PC-9 (cell line): ENCODE data around the gene STX17. TPM values are rescaled to one million over a fixed set of nuclear protein-coding genes. Genes with fewer than 3 reads are reported as not detected.

Experiments
- BruUV-seq: library from RNA; stranded (reverse); fragments of 400-500 nt; replicated peaks from 2 replicates; lab custom pipeline; 2021; lab: Mats Ljungman, UMichigan
- CTCF ChIA-PET: fragments of 300-600 bp; sonication (Branson Sonifier 250); formaldehyde crosslinking; loops from one replicate; lab custom pipeline; 2022; ENCODE audit warnings: antibody characterized with exemption; lab: Charles Lee
- POLR2A ChIA-PET: fragments of 300-600 bp; sonication (Branson Sonifier 250); formaldehyde crosslinking; loops from one replicate; lab custom pipeline; 2022; ENCODE audit warnings: antibody characterized with exemption; ENCODE audit not compliant: unreplicated experiment; lab: Charles Lee
- DNase-seq, 2 experiments: peaks; one replicate each; pipeline versions ENCODE4 v3.0.0 to v3.0.0-alpha.2; 2015 to 2022; ENCODE audit warnings: mixed read lengths in 1 of 2
- H2AFZ ChIP-seq: fragments of 200-600 bp; sonication (generic); 2 replicates; pipeline ENCODE4 v1.8.1; 2017; ENCODE audit warnings: antibody characterized with exemption
- H3F3A ChIP-seq: fragments of 200-600 bp; sonication (generic); 2 replicates; pipeline ENCODE4 v1.8.1; 2017; ENCODE audit warnings: antibody characterized with exemption, mild to moderate bottlenecking, low read depth; ENCODE audit not compliant: insufficient read depth
- H3K27ac ChIP-seq: fragments of 200-600 bp; sonication (generic); 2 replicates; pipeline ENCODE4 v1.6.1; 2016; ENCODE audit warnings: mixed run types
- H3K27me3 ChIP-seq: fragments of 200-600 bp; sonication (generic); 2 replicates; pipeline ENCODE4 v1.6.1; 2016; ENCODE audit warnings: low read depth, mixed run types; ENCODE audit not compliant: insufficient read depth
- H3K36me3 ChIP-seq: fragments of 200-600 bp; sonication (generic); 2 replicates; pipeline ENCODE4 v1.6.1; 2016; ENCODE audit warnings: low read depth, mixed run types
- H3K4me1 ChIP-seq: fragments of 200-600 bp; sonication (generic); replicated peaks from 2 replicates; pipeline ENCODE4 v1.6.1; 2016; ENCODE audit warnings: mixed run types; ENCODE audit not compliant: insufficient read depth
- H3K4me2 ChIP-seq: fragments of 200-600 bp; sonication (generic); 2 replicates; pipeline ENCODE4 v1.6.1; 2017; ENCODE audit warnings: mixed run types
- H3K4me3 ChIP-seq: fragments of 200-600 bp; sonication (generic); 2 replicates; pipeline ENCODE4 v1.6.1; 2016; ENCODE audit warnings: mixed run types
- H3K79me2 ChIP-seq: fragments of 200-600 bp; sonication (generic); 2 replicates; pipeline ENCODE4 v1.6.1; 2017; ENCODE audit warnings: low read depth, mixed run types
- H3K9me2 ChIP-seq: fragments of 200-600 bp; sonication (generic); 2 replicates; pipeline ENCODE4 v1.8.1; 2017; ENCODE audit warnings: mild to moderate bottlenecking; ENCODE audit not compliant: insufficient read depth
- H3K9me3 ChIP-seq: fragments of 200-600 bp; sonication (generic); 2 replicates; pipeline ENCODE4 v1.8.1; 2016; ENCODE audit warnings: low read depth; ENCODE audit not compliant: insufficient read depth
- H4K20me1 ChIP-seq: fragments of 200-600 bp; sonication (generic); 2 replicates; pipeline ENCODE4 v1.8.1; 2017; ENCODE audit not compliant: insufficient read depth
- EZH2 ChIP-seq: fragments of 200-600 bp; sonication (generic); IDR thresholded peaks from 2 replicates; pipeline ENCODE4 v1.8.0; 2017; ENCODE audit warnings: antibody characterized with exemption, low read depth
- intact Hi-C: fragments of 100-400 bp; cut with micrococcal nuclease; formaldehyde crosslinking; loops from one replicate; pipeline ENCODE4 v1.10.0; 2022; ENCODE audit not compliant: unreplicated experiment
- total RNA-seq: library from RNA; stranded (reverse); gene quantifications from 2 replicates; pipeline ENCODE4 v1.2.3, GENCODE V29; 2021
- TF ChIP-seq, protein P1 (sequence below): fragments of 200-600 bp; sonication (generic); conservative IDR thresholded peaks from 2 replicates; pipeline ENCODE4 v1.6.1; 2017; ENCODE audit warnings: mixed run types, antibody characterized with exemption, mild to moderate bottlenecking, moderate library complexity

STX17 gene
- total RNA-seq, 1 experiment from 2014 or later, result 46.3 TPM

DNA sequence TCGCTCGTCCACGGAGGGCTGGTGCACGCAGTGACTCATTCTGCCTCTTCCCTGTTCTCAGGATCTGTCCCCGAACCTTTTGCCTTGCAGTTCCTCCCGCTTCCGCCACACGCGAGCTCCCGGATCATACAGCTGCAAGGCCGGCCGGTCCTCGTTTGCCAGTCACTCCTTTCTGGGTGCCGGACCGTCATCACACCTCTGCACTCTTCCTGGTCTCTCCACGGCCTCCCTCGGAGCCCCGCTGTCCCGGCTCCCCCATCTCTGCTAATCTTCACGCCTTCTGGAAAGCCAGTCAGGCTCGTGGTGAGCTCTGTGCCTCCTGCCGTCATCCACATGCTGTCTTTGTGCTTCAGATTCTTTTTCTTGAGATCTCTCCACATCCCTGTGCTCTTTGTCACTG lies 91.8 kb downstream of the STX17 start:
- H3K36me3 ChIP-seq, result no peaks in the 10 kb centered on the region
- no peak overlapping the region for H3K4me3 ChIP-seq
- no peak overlapping the region for H3K4me2 ChIP-seq
- no peaks in the 10 kb centered on the region for H4K20me1 ChIP-seq
- intact Hi-C loops, result no loop called here
- POLR2A ChIA-PET, result no interaction called here
- no TSS peak for BruUV-seq
- TF ChIP-seq, protein P1, sequence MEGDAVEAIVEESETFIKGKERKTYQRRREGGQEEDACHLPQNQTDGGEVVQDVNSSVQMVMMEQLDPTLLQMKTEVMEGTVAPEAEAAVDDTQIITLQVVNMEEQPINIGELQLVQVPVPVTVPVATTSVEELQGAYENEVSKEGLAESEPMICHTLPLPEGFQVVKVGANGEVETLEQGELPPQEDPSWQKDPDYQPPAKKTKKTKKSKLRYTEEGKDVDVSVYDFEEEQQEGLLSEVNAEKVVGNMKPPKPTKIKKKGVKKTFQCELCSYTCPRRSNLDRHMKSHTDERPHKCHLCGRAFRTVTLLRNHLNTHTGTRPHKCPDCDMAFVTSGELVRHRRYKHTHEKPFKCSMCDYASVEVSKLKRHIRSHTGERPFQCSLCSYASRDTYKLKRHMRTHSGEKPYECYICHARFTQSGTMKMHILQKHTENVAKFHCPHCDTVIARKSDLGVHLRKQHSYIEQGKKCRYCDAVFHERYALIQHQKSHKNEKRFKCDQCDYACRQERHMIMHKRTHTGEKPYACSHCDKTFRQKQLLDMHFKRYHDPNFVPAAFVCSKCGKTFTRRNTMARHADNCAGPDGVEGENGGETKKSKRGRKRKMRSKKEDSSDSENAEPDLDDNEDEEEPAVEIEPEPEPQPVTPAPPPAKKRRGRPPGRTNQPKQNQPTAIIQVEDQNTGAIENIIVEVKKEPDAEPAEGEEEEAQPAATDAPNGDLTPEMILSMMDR, result no peak
- no peak for TF ChIP-seq EZH2
- no peaks in the 10 kb centered on the region for H3K27me3 ChIP-seq
- no peak for DNase-seq
- peaks cover under 1% of the 10 kb centered on the region; the same call in 1 of the 2 replicates for H3K9me3 ChIP-seq
- no peaks in the 10 kb centered on the region for H3K79me2 ChIP-seq
- H3K9me2 ChIP-seq, result no peaks in the 10 kb centered on the region
- no peaks in the 10 kb centered on the region for H3F3A ChIP-seq
- CTCF ChIA-PET, result no interaction called here
- no peak overlapping the region for H3K27ac ChIP-seq
- H3K4me1 ChIP-seq, result no peaks in the 10 kb centered on the region
- no peak overlapping the region for H2AFZ ChIP-seq

DNA sequence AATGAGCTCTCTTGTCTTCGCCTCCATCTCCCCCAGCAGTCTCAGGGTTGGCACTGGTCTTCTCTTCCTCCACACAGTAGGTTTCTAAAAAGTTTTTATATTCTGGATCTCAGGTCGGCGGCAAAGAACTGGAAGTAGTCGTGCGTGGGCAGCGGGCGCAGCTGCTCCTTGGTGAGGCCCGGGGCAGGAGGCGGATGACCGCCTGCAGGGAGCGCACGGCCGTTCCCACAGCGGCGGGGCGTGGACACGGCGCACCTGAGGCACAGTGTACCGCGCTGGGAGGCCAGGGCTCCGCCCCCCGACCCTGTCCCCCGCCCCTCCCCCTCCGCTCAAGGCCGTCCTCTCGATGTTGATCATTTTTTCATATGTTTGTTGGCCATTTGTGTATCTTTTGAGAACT lies 92.4 kb downstream of the STX17 start:
- H3F3A ChIP-seq, result no peaks in the 10 kb centered on the region
- POLR2A ChIA-PET, result no interaction called here
- H3K36me3 ChIP-seq, result no peaks in the 10 kb centered on the region
- H3K9me2 ChIP-seq, result no peaks in the 10 kb centered on the region
- no peak for TF ChIP-seq EZH2
- TF ChIP-seq, protein P1, result no peak
- no peaks in the 10 kb centered on the region for H3K79me2 ChIP-seq
- H3K27me3 ChIP-seq, result no peaks in the 10 kb centered on the region
- no peak overlapping the region for H3K4me2 ChIP-seq
- no peak overlapping the region for H3K4me3 ChIP-seq
- CTCF ChIA-PET, result no interaction called here
- H3K9me3 ChIP-seq, result no peaks in the 10 kb centered on the region
- no peaks in the 10 kb centered on the region for H4K20me1 ChIP-seq
- no peak overlapping the region for H3K27ac ChIP-seq
- no peak overlapping the region for H2AFZ ChIP-seq
- DNase-seq, result no peak
- no peaks in the 10 kb centered on the region for H3K4me1 ChIP-seq
- intact Hi-C loops, result no loop called here
- BruUV-seq, result no TSS peak

DNA sequence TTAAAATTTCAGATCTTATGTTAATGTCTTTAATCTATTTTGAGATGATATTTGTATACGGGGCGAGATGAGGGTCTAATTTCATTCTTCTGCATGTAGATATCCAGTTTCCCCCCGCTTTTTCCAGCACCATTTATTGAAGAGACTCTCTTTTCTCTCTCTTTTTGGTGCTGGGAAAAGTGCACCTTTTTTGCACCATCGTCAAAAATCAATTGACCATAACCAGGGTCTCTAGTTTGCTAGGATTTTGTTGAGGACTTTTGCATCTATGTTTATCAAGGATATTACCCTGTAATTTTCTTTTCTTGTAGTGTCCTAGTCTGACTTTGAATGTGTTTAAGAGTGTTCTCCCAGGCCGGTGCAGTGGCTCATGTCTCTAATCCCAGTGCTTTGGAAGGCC lies 93.3 kb downstream of the STX17 start:
- TF ChIP-seq EZH2, result no peak
- TF ChIP-seq, protein P1, result no peak
- Histone ChIP-seq H3K4me2 (no peak overlapping the region), H3K9me3 (no peaks in the 10 kb centered on the region), H3K36me3 (no peaks in the 10 kb centered on the region), H3K79me2 (no peaks in the 10 kb centered on the region), H3K4me3 (no peak overlapping the region), H3K4me1 (no peaks in the 10 kb centered on the region), H3K27ac (no peak overlapping the region), H3F3A (no peaks in the 10 kb centered on the region), H2AFZ (no peak overlapping the region), H3K9me2 (no peaks in the 10 kb centered on the region), H4K20me1 (no peaks in the 10 kb centered on the region), H3K27me3 (no peaks in the 10 kb centered on the region)
- POLR2A ChIA-PET, result interaction anchor here (0.7 kb wide), 1 partner anchor 679 kb away, joined by 4 read pairs; no protein-coding TSS in a partner anchor
- DNase-seq, result no peak
- CTCF ChIA-PET, result no interaction called here
- BruUV-seq, result no TSS peak
- intact Hi-C loops, result no loop called here
